CD1c-positive myeloid dendritic cell (primary cell): Measurements from ENCODE around the gene MTX1.
"Not testable (repeated sequence)": the region's sequence is repeated elsewhere in the genome, so short reads cannot be mapped to it uniquely, and the experiment has no call there.

Experiments used
- DNase-seq: peaks from one replicate; pipeline ENCODE4 v3.0.0-alpha.2; 2016; ENCODE audit errors: extremely low spot score

MTX1 gene

DNA sequence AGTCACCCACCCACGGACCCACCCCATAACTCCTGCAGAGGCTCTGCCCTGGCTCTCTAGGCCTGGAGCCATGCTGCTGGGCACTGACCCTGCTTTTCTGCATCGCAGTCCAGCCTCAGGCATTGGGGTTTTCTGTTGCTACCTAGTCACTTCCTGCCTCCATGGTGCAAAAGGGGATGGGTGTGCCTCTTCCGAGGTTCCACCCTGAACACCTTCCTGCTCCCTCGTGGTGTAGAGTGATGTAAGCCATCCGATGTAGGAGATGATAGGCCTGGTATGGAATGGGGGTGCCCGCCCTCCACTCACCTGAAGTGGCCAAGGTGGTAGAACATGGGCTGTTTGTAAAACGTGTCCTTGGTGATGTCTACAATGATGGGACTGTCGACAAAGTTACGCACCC, 26.9 kb downstream of the MTX1 start:
- not testable (repeated sequence) for DNase-seq

DNA sequence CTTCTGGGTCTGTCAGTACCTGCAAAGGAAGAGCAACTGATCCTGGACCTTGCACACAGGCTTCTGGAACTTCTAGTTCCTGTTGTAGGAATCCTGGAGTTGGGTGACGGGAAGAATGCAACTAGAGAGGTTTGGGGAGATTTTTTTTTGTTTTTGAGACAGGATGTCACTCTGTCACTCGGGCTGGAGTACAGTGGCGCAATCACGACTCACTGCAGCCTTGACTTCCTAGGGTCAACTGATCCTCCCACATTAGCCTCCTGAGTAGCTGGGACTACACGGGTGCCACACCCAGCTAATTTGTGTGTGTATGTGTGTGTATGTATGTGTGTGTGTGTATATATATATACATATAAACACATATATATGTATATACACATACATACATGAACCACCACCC, 28.0 kb downstream of the MTX1 start:
- no peak for DNase-seq

DNA sequence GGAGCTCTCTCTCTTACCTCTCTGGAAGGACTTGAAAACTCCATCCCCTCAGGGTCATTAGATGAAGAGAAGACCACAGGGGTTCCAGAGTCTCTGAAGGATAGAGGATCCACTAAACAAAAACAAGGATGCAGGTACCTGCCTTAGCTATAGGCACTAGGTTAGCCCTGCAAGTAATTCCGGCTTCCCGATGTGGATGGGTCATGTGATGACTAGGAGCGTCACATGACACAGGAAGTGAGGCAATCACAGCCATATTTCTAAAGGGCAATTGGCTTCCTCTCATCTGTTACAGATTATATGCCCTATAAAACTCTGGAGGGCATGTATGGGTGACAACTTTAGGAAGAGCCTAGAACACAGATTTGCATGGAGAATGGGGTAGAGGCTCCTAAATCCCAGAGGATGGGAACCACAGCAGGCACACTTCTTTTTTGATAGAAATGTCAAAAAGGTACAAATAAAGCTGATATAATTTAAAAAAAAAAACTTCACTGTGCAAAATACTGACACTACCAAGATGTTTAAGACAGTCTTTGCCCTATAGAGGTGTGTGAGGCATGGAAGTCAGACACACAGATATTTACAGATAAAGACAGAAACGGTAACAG, 32.7 kb downstream of the MTX1 start:
- peak; percentile 89 for DNase-seq

DNA sequence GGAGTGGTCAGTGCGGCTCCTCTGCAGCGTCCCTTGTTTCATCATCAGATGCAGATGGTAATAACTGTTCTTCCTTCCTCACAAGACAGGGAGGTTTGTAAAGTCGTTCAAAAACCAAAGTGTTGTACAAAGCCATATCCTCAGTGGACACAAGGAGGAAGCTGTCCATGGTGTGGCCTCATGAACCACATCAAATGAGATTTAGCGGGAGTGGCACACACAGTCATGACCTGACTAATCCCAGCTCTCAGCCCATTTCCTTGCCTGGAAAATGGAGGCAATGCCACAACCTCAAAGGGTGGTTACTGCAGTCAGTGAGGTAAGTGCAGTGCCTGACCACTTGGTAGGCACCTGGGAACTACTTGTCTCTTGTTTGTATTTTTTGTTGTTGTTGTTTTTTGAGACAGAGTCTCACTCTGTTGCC, 33.4 kb downstream of the MTX1 start:
- DNase-seq = peak; percentile 81

DNA sequence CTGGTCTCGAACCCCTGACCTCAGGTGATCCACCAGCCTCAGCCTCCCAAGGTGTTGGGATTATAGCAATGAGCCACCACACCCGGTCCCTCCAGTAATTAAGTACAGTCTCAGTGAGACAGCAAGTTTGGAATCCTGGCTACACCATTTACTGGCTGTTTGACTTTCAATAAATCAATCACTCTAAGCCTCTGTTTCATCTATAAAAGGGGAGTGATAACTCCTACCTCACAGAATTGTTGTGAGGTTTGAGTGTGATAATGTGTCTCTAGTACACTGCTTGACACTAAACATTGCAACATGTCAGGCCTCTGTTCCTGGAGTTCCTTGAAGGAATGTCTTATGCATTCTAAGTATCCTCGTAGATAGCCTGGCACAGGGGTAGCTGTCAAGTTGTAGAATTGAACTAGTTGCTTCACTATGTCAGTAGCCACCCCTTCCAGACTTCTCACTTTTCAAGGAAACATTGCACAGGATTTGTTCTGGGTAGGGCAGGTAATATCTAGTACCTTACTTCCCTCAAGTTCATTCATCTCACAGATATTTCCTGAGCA, 34.4 kb downstream of the MTX1 start:
- DNase-seq = no peak

DNA sequence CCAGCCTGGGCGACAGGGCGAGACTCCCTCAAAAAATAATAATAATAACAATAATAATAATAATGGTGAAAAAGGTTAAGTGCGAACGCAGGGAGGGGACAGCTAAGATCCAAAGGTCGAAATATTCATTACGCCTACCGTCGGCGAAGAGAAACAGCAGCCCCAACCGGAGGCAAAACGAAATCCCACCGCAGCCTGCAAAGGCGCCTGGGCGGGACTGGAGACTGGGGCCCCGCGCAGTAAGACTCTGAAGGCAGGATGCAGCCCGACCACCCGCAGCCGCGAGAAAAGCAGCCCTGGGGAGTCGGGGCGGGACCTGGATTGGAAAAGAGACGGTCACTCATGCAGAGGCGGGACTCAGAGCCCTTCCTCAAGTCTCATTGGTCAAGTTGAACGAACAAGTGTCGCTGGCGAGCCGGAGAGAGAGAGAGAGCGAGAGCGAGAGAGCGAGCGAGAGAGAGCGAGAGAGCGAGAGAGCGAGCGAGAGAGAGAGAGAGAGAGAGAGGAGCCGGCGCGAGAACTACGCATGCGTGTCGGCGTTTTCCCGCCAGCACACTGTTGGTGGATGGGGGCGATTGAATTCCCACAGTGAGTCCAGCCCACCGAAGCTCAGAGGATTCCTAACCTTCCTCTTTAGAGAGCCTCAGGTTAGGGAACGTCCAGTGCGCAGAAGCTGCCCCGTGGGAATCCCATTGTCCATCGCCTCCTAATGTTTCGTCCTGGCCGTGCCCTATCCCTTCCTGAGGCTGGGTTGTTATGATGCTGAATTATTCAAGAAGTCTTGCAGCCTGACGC, 36.1 kb downstream of the MTX1 start:
- peak; percentile 94 for DNase-seq

DNA sequence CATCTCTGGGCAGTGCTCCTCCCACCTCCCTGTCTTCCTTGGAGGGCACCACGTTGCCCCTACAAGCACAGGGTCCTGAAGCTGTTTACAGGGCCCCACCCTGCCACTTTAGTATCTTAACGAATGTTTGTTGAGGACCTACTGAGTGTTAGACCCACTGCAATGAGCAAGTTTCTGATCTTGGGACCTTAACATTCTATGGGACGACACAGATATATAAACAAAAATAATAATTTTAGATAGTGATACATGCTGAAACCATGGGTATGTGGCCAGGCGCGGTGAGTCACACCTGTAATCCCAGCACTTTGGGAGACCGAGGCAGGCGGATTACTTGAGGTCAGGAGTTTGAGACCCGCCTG, 36.6 kb downstream of the MTX1 start:
- DNase-seq = no peak

DNA sequence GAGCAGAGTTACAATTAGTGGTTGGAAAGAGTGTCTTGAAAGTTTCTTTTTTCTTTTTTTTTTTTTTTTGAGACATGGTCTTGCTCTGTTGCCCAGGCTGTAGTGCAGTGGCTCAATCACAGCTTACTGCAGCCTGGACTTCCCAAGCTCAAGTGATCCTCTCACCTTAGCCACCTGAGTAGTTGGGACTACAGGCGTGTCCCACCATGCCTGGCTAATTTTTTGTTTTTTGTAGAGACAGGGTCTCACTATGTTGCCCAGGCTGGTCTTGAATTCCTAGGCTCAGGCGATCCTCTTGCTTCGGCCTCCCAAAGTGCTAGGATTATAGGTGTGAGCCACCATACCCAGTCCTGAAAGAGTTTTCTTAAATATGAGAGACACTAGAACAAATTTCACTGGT, 38.3 kb downstream of the MTX1 start:
- not testable (repeated sequence) for DNase-seq

DNA sequence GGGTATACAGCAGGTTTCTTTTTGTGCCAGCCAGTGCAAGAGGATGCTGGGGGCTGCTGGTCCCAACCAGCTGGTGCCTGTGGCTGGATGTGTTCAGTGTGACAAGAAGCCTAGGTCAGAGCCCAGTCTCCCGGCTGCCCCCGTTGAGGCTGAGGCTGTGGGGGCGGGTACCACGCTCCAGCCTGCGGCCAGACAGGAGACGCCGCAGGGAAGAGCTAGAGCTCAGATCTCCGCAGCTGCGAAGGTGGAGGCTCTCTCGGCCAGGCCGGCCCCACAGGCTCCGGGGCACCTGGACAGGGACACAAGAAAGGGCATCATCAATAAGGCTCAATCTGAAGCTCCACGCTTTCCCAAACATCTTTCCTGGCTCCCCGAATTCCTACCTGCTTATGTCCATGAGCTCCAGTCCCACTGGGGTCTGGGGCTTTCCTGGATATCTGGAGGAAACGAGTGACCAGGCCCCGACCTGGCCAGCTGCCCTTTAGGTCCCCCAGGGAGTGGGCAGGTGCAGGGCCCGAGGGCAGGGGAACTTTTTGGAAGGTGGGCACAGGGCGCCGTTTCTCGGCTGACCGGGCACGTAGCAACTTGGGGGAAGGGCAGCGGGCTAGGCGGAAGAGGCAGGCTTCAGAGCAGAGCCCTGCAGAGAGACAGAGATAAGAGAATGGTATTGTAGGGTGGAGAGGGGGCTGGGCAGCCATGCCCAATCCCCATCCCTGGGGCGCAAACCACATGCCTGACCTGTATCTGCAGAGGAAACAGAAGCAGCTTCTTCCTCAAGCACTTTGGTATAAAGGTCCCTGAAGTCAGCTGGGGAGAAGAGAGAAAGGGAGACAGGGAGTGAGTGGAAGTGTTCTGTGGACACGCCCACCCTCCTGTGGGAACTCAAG, 39.4 kb downstream of the MTX1 start:
- no peak for DNase-seq

DNA sequence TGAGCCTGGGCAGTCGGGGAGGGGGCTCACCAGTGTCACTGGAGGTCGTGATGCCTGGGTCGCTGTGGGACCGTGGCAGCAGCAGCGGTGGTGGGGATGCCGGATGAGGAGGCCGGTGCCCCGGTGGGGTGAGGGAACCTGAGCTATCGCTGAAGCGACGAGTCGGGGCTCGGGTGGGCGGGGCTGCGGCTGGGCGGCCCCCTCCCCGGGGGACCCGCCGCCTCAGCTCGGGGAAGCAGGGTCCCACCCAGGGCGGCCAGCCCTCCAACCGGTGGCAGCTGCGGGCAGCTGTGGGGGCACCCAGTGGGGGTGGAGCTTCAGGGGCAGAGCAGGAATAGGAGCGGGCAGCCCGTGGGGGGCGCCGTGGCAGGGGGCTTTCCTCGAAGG, 41.7 kb downstream of the MTX1 start:
- DNase-seq = no peak

DNA sequence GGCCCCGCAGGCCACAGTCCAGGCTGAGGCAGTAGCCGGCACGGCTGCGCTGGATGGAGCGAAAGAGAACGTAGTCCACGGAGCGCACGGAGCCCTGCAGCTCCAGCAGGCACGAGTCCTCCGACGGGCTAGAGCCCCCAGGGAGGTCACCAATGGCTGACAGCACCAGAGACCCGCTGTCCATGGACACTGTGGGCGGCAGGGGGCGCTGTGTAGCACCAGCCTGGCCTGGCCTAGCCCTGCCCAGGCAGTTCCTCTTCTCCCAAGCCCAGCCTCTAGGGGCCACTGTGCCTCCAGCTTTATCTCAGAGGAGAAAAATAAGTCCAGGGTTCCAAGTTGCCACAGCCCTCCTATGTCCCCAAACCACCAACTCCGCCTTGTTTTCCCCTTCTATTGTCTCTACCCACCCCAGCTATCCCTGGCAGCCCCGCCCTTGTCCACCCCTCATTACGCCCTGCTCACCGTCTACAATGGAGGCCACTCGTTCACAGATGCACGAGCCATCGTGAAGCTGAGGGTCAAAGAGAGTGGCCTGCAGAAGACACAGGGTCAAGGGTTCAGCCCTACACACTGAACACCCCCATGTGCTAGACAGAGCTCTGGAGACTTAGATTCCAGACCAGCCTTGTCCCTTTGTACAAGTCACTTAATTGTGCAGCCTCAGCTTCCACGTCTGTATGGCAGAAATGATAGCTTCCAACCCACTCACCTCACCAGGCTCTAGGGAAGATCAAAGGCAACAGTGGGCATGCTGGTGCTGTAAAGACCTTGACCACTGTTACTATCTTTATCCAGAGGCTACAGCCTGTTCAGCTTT, 42.3 kb downstream of the MTX1 start:
- DNase-seq = peak; percentile 97

DNA sequence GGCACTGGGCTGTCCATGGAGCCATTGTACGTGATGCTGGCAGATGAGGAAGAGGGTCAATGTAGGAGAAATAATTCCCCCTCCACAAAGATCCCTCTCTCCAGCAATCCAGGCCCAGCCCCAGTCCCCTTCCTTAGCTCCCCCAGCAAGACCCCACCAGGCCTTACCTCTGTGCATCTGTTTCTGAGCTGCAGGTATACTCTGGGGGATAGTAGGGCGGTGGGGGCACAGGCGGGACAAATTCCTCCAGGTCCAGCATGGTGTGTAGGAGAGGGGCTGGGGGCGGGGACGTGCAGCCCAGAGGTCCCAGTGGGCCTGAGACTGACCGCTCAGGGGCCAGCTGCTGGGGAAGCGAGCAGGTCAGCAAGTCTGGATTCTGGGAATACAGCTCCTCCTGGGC, 43.1 kb downstream of the MTX1 start:
- DNase-seq = no peak

DNA sequence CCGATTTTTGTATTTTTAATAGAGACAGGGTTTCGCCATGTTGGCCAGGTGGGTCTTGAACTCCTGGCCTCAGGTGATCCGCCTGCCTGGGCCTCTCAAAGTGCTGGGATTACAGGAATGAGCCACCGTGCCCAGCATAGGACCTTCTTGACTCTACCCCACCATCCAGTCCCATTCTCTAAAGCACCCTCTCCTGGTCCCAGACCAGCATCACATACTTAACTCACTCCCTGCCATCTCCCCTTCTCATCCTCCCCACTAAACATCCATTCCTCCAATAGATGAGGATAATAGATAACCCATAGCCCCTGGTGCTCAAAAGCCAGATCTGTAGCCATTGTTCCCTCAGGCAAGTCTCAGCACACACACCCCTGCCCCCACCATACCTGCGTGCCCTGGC, 44.7 kb downstream of the MTX1 start:
- no peak for DNase-seq

DNA sequence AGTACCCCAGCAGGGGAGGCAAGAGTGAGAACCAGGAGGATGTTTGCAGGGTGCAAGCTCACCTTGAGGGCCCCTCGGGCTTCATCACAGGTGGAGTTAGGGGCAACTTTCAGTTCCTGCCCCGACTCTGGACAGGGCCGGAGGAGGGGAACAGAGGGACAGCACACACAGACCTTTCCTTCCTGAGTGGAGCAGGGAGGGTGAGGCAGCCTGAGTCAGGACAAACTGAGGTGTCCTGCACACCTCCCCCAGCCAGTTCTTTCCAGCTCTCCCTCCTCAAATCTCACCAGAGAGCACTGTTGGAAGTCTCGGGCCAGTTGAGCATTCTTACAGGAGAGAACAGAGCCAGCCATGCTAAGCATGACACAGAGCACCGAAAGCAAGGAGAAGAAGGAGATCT, 45.3 kb downstream of the MTX1 start:
- no peak for DNase-seq

DNA sequence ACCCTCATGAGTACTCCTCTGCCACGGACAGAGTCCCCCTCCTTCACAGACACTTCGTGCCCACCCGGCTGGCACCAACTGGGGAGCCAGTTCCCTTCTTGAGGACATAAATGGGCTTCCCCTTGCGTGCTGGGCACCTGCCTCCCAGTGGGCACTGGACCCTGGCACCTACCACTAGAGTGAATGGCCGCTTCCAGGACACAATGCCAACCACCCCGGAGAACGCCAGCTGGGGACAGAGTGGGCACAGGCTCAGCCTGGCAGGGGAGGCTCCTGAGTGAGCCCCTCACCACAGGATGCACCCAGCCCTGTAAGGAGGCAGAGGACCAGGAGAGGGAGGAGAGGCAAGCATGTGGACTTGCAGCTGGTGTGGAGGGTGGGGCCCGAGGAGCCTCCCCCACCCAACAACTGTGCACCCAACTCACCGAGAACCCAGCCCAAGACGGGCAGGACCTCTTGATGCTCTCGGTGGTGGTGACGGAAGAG, 45.8 kb downstream of the MTX1 start:
- DNase-seq = no peak

DNA sequence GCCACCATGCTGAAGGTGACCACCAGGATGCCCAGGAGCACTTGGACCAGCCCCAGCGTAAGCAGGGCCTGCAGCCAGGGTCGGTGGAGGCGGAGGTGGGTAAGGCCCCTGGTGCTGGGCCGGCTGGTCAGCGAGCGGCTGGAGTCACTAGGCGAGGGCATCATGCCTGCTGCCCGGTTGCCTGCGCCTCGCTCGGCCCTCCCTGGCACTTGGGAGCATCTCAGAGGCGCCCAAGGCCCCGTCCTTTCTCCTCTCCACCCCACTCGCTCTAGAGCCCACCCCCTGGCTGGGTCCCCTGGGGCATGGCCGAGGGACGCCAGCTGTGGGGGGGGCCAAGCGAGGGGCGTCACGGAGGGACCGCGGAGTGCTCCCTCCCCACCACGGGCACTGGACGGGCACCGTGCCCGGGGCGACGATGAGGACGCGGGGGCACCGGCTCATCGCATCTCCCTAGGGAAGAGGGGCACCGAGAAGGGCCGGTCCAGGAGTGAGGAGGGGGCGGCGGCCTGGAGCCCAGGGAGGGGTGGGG, 46.3 kb downstream of the MTX1 start:
- DNase-seq = no peak

DNA sequence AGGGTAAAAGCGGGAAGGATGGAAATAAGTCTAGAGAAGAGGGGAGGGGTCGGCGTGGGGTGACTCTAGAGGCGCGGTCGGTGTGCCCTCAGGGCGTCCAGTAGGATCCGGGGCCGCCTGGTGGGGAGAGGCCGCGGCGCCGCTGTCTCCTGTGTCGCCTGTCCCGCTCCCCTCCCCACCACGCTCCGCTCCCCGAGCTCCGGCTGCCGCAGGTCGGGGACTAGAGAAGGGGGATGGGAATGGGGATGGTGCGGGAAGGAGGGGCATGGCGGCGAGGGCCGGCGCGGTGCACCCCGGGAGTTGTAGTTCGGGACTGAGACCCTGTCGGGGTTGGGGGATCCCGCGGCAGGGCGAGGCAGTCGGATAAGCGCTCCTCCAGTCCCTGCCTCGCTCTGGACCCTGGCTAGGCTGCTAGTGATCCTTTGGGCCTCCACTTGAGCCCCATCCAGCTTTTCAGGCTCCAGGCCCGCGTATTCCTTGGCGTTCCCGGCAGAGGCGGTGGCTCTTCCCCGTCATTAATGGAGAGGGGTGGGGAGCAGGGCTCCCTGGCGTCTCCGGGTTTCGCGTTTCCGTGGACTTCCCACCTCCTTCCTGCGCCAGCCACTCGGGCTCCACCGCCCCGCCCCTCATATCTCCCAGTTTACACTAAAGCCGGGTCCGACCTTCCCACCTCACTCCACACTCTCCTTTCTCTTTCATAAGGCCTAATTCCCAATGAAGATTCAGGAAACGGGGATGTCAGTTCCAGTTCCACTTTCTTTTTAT, 46.9 kb downstream of the MTX1 start, which contains the start of gene ENTREP3:
ENTREP3 (minus strand) TSS at position 241 of the 765 bp plus-strand sequence. CDS start 606 bp downstream, outside the sequence.
- DNase-seq = peak; percentile 74

DNA sequence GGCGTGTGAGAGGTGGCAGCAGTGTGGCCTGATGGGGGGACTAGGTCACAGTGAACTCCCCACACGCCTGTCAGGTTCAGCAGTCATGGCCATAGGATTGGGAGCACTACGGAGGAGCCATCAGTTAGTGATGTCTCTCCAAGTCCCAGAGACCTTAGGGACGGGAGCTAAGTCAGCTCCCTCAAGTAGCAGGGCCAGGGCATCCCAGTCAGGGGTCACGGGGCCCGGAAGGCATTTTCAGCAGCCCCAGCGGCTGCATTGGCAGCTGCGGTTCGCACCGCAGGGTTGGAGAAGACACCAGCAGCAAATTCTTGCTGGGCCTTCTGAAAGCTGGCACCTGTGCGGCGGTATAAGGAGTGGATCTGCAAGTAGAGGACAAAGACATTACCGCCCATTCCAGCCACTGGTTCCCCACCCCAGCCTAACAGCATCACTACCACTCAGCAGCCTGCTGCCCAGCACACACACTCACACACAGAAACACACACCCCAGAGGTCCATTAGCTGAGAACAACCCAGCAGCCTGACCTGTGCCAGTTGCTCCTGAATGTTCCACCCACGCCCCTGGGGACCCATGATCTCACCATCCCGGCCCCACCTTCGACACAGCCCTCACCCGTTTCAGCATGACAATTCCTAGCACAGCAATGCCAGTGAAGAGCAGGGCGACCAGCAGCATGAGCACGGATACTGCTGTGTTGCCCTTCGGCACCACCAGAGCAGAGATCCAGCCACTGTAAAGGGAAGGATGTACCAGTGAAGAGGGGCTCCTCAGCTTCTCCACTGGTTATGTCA, 47.8 kb downstream of the MTX1 start:
- no peak for DNase-seq

DNA sequence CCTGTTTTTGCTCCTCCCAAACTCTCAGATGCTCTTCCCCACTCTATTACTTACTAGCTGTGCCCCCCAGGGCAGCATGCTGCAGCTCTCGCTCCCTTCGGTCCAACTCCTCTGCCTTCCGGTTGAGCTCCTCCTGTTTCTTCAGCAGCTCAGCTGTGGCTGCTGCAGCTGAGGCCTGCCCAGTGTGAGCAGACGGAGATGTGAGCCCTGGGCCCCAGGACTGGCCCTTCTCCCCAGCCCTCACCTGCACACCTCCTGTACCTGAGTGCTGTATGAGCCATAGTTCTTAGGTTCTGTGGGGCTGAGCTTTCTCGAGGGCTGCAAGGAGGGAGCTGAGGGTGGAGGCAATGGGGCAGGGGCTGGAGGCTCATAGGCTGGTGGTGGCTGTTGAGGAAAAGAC, 51.8 kb downstream of the MTX1 start:
- no peak for DNase-seq
